HepG2 (cell line): ENCODE measurements around the gene SERTAD1.

Experiments used
- HOXA3 ChIP-seq: sonication (generic); formaldehyde crosslinking; IDR thresholded peaks from 2 replicates; pipeline ENCODE4 v1.5.0; 2020; ENCODE audit warnings: missing genetic modification reagents
- ZNF564 ChIP-seq: sonication (generic); formaldehyde crosslinking; IDR thresholded peaks from 2 replicates; pipeline ENCODE4 v1.8.1; 2023; ENCODE audit warnings: mild to moderate bottlenecking, missing genetic modification reagents
- TF ChIP-seq, protein P1 (sequence below): sonication (generic); formaldehyde crosslinking; IDR thresholded peaks from 2 replicates; pipeline ENCODE4 v1.4.0; 2020; ENCODE audit warnings: mild to moderate bottlenecking, missing genetic modification reagents

GRCh38 chr19:40398417-40399131, 27.2 kb downstream of the SERTAD1 start:
- TF ChIP-seq HOXA3 (CRISPR knock-in tag) = no peak
- TF ChIP-seq, protein P1, sequence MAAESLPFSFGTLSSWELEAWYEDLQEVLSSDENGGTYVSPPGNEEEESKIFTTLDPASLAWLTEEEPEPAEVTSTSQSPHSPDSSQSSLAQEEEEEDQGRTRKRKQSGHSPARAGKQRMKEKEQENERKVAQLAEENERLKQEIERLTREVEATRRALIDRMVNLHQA (CRISPR knock-in tag) = no peak
- no peak for TF ChIP-seq ZNF564
